HCT116 (cell line): ENCODE measurements around the gene SERPINI1. TPM values are rescaled to one million over a fixed set of nuclear protein-coding genes. Genes with fewer than 3 reads are reported as not detected.

Experiments used
- ATAC-seq: fragments of 200-7000 bp; cut with Tn5 transposase; 2 replicates; pipeline ENCODE4 v1.9.1; 2020; ENCODE audit warnings: mild to moderate bottlenecking, moderate library complexity
- BruUV-seq: library from RNA; stranded (reverse); fragments of 400-500 nt; replicated peaks from 2 replicates; lab custom pipeline; 2021; lab: Mats Ljungman, UMichigan
- CTCF ChIA-PET: fragments of 300-600 bp; sonication (Branson Sonifier 250); formaldehyde crosslinking; loops from one replicate; lab custom pipeline; 2021; ENCODE audit warnings: antibody characterized with exemption; lab: Charles Lee
- POLR2A ChIA-PET: fragments of 300-600, 350-600 bp; sonication (Branson Sonifier 250); formaldehyde crosslinking; loops from one replicate; lab custom pipeline; 2021; ENCODE audit warnings: antibody characterized with exemption; lab: Charles Lee
- RAD21 ChIA-PET, 2 experiments: fragments of 300-600 bp; sonication (Branson Sonifier 250); formaldehyde crosslinking; loops; one replicate each; lab custom pipeline; 2023; ENCODE audit warnings: low total read pairs in 2 of 2; ENCODE audit not compliant: uncharacterized antibody in 2 of 2, unreplicated experiment in 2 of 2, low non-redundant PET in 1 of 2; lab: Charles Lee
- DNase-seq: peaks from one replicate; pipeline ENCODE4 v3.0.0-alpha.2; 2010; ENCODE audit warnings: low read depth, low spot score
- H2AFZ ChIP-seq: fragments of 200-600 bp; shearing (Covaris generic), sonication (generic); 2 replicates; pipeline ENCODE4 v1.6.1; 2017; ENCODE audit warnings: low read depth, mixed run types, mixed read lengths, antibody characterized with exemption, low read length; ENCODE audit not compliant: poor library complexity, severe bottlenecking
- H3K27ac ChIP-seq: 2 replicates; pipeline ENCODE4 v1.5.1; 2012; ENCODE audit warnings: low read depth, low read length
- H3K27me3 ChIP-seq: fragments of 200-600 bp; sonication (generic); 2 replicates; pipeline ENCODE4 v1.6.1; 2016; ENCODE audit warnings: mixed run types, low read length, mixed read lengths; ENCODE audit not compliant: insufficient read depth
- H3K36me3 ChIP-seq, 2 experiments: fragments of 200-500 bp in 1 of 2; fragments of 200-600 bp in 1 of 2; sonication (Bioruptor generic) in 1 of 2; sonication (generic) in 1 of 2; 2 replicates each; pipeline versions ENCODE4 v1.5.1 to v1.6.1; 2014 to 2016; ENCODE audit warnings: low read length in 2 of 2, inconsistent platforms in 1 of 2, mixed read lengths in 1 of 2, mixed run types in 1 of 2; ENCODE audit not compliant: insufficient read depth in 2 of 2, control insufficient read depth in 1 of 2
- H3K4me1 ChIP-seq, 2 experiments: fragments of 200-600 bp in 1 of 2; sonication (generic) in 1 of 2; 2 replicates each; pipeline versions ENCODE4 v1.5.1 to v1.6.1; 2012 to 2017; ENCODE audit warnings: low read length in 2 of 2, inconsistent platforms in 1 of 2, mild to moderate bottlenecking in 1 of 2, mixed read lengths in 1 of 2, mixed run types in 1 of 2, moderate library complexity in 1 of 2; ENCODE audit not compliant: insufficient read depth in 2 of 2, control insufficient read depth in 1 of 2
- H3K4me2 ChIP-seq: fragments of 200-600 bp; sonication (generic); 2 replicates; pipeline ENCODE4 v1.6.1; 2017; ENCODE audit warnings: mixed run types, low read length, mixed read lengths
- H3K4me3 ChIP-seq, 2 experiments: fragments of 200-600 bp in 1 of 2; sonication (generic) in 1 of 2; replicated peaks in 1 of 2; 2 replicates each; pipeline ENCODE4 v1.5.1; 2011 to 2016; ENCODE audit warnings: low read length in 2 of 2, control low read depth in 1 of 2, low read depth in 1 of 2, mild to moderate bottlenecking in 1 of 2, mixed read lengths in 1 of 2, mixed run types in 1 of 2
- H3K79me2 ChIP-seq: fragments of 200-600 bp; sonication (generic); 2 replicates; pipeline ENCODE4 v1.6.1; 2017; ENCODE audit warnings: mild to moderate bottlenecking, mixed run types, low read length, moderate library complexity, mixed read lengths; ENCODE audit not compliant: insufficient read depth
- H3K9ac ChIP-seq: fragments of 200-600 bp; sonication (generic); 2 replicates; pipeline ENCODE4 v1.6.1; 2016; ENCODE audit warnings: low read length, mixed read lengths
- H3K9me2 ChIP-seq: fragments of 200-600 bp; sonication (generic), shearing (Covaris generic); 2 replicates; pipeline ENCODE4 v1.6.1; 2017; ENCODE audit warnings: mixed run types, mild to moderate bottlenecking, moderate library complexity; ENCODE audit not compliant: insufficient read depth
- H3K9me3 ChIP-seq, 2 experiments: fragments of 200-500 bp in 1 of 2; fragments of 200-600 bp in 1 of 2; sonication (Bioruptor generic) in 1 of 2; sonication (generic) in 1 of 2; 2 replicates each; pipeline ENCODE4 v1.6.1; 2014 to 2017; ENCODE audit warnings: low read length in 2 of 2, mixed read lengths in 2 of 2, inconsistent platforms in 1 of 2, low read depth in 1 of 2, mild to moderate bottlenecking in 1 of 2, mixed run types in 1 of 2, moderate library complexity in 1 of 2; ENCODE audit not compliant: control insufficient read depth in 1 of 2, insufficient read depth in 1 of 2
- H4K20me1 ChIP-seq: fragments of 200-600 bp; sonication (generic), shearing (Covaris generic); 2 replicates; pipeline ENCODE4 v1.6.1; 2017; ENCODE audit warnings: mixed run types, mild to moderate bottlenecking, moderate library complexity; ENCODE audit not compliant: insufficient read depth
- CTCF ChIP-seq, 3 experiments: fragments of 200-600 bp in 1 of 3; sonication (generic) in 1 of 3; IDR thresholded peaks in 2 of 3; conservative IDR thresholded peaks in 1 of 3; 2 replicates each; pipeline ENCODE4 v1.5.1; 2012 to 2017; ENCODE audit warnings: low read depth in 2 of 3, low read length in 2 of 3, antibody characterized with exemption in 1 of 3, borderline replicate concordance in 1 of 3, control low read depth in 1 of 3, mild to moderate bottlenecking in 1 of 3, mixed read lengths in 1 of 3, mixed run types in 1 of 3, moderate library complexity in 1 of 3; ENCODE audit not compliant: insufficient read depth in 1 of 3
- EGR1 ChIP-seq: IDR thresholded peaks from 2 replicates; pipeline ENCODE4 v1.6.1; 2012; ENCODE audit warnings: low read depth
- EZH2phosphoT487 ChIP-seq: fragments of 200-600 bp; IDR thresholded peaks from 2 replicates; pipeline ENCODE4 v1.6.1; 2018; ENCODE audit warnings: antibody characterized with exemption, borderline replicate concordance
- FOSL1 ChIP-seq: IDR thresholded peaks from 2 replicates; pipeline ENCODE4 v1.6.1; 2012; ENCODE audit warnings: low read depth
- MAX ChIP-seq: IDR thresholded peaks from 2 replicates; pipeline ENCODE4 v1.6.1; 2012
- POLR2A ChIP-seq: IDR thresholded peaks from 2 replicates; pipeline ENCODE4 v1.7.0; 2011; ENCODE audit warnings: borderline replicate concordance; ENCODE audit not compliant: insufficient read depth, insufficient read length; ENCODE audit errors: extremely low read depth
- POLR2AphosphoS5 ChIP-seq: IDR thresholded peaks from 2 replicates; pipeline ENCODE4 v1.6.1; 2011; ENCODE audit warnings: mild to moderate bottlenecking, low read depth, low read length, moderate library complexity
- SP1 ChIP-seq: IDR thresholded peaks from 2 replicates; pipeline ENCODE4 v1.6.1; 2012; ENCODE audit warnings: low read depth
- TCF7L2 ChIP-seq: IDR thresholded peaks from 2 replicates; pipeline ENCODE4 v1.7.0; 2011; ENCODE audit warnings: borderline replicate concordance, inconsistent platforms; ENCODE audit not compliant: insufficient read depth, insufficient read length; ENCODE audit errors: extremely low read depth
- YY1 ChIP-seq: IDR thresholded peaks from 2 replicates; pipeline ENCODE4 v1.6.1; 2011; ENCODE audit warnings: low read length, low read depth, moderate library complexity, mild to moderate bottlenecking; ENCODE audit not compliant: insufficient replicate concordance; ENCODE audit errors: extremely low read depth
- ZFX ChIP-seq: fragments of 450-650 bp; IDR thresholded peaks from 2 replicates; pipeline ENCODE4 v1.6.1; 2017
- ZNF274 ChIP-seq: fragments of 200-500 bp; sonication (Bioruptor generic); IDR thresholded peaks from 2 replicates; pipeline ENCODE4 v1.6.1; 2014; ENCODE audit warnings: mild to moderate bottlenecking, low read depth, low read length, inconsistent platforms
- intact Hi-C: fragments of 100-400 bp; cut with micrococcal nuclease; formaldehyde crosslinking; loops from 2 replicates; pipeline ENCODE4 v1.10.0; 2022
- total RNA-seq: library from RNA; stranded (reverse); gene quantifications from one replicate; pipeline ENCODE4 v1.2.1, GENCODE V29; 2021; ENCODE audit not compliant: unreplicated experiment

The SERPINI1 gene
- total RNA-seq, 1 experiment from 2014 or later, result 6.5 TPM

- no peak for TF ChIP-seq CTCF (IDR thresholded peaks at IDR 0.05 in 2 of 3, conservative IDR thresholded peaks at IDR 0.05 in 1 of 3; ENCODE audit: borderline replicate concordance in 1 of 3, insufficient read depth in 1 of 3, low read depth in 2 of 3, low read length in 2 of 3)
These were observed 81.4 kb downstream of the SERPINI1 start (continued) for GRCh38 chr3:167816953-167817352.

- POLR2A ChIA-PET, result no interaction called here
These were observed 84.8 kb downstream of the SERPINI1 start for GRCh38 chr3:167820102-167820865.

More at GRCh38 chr3:167820102-167820865, 84.8 kb downstream of the SERPINI1 start:
- H3K4me1 ChIP-seq, result no peaks in the 10 kb centered on the region
- no peak overlapping the region for H3K4me2 ChIP-seq
- RAD21 ChIA-PET, result no interaction called here
- CTCF ChIA-PET, result no interaction called here
- no peak overlapping the region for H3K9ac ChIP-seq
- H2AFZ ChIP-seq, result no peak overlapping the region
- no peaks in the 10 kb centered on the region for H4K20me1 ChIP-seq
- no peak for ATAC-seq
- no TSS peak for BruUV-seq
- H3K36me3 ChIP-seq, result no peaks in the 10 kb centered on the region
- no peak overlapping the region for H3K27ac ChIP-seq
- intact Hi-C loops, result no loop called here
- TF ChIP-seq CTCF (IDR thresholded peaks at IDR 0.05 in 2 of 3, conservative IDR thresholded peaks at IDR 0.05 in 1 of 3; ENCODE audit: borderline replicate concordance in 1 of 3, insufficient read depth in 1 of 3, low read depth in 2 of 3, low read length in 2 of 3) (no peak), FOSL1 (no peak), ZNF274 (no peak), EGR1 (no peak), EZH2phosphoT487 (no peak), SP1 (no peak), YY1 (no peak), POLR2A (no peak), MAX (no peak), POLR2AphosphoS5 (no peak), ZFX (no peak), TCF7L2 (no peak)
- H3K4me3 ChIP-seq, result no peak overlapping the region
- DNase-seq, result no peak
- no peaks in the 10 kb centered on the region for H3K9me2 ChIP-seq
- H3K27me3 ChIP-seq, result no peaks in the 10 kb centered on the region
- H3K9me3 ChIP-seq, result no peaks in the 10 kb centered on the region
- H3K79me2 ChIP-seq, result no peaks in the 10 kb centered on the region
